Measurements from ENCODE around the gene ARX.

- TF ChIP-seq PPARA (CRISPR knock-in tag; IDR thresholded peaks at IDR 0.05; ENCODE audit: borderline replicate concordance): no peak
- no peak for TF ChIP-seq ZNF70 (CRISPR knock-in tag; IDR thresholded peaks at IDR 0.05)
- no peak for TF ChIP-seq PATZ1 (CRISPR knock-in tag; IDR thresholded peaks at IDR 0.05; ENCODE audit: borderline replicate concordance)
- TF ChIP-seq TSHZ2 (CRISPR knock-in tag; IDR thresholded peaks at IDR 0.05): no peak
- no peak for TF ChIP-seq CREB5 (CRISPR knock-in tag; IDR thresholded peaks at IDR 0.05; ENCODE audit: low read depth)
- TF ChIP-seq GLIS3 (CRISPR knock-in tag; IDR thresholded peaks at IDR 0.05): no peak
- TF ChIP-seq BACH2 (CRISPR knock-in tag; IDR thresholded peaks at IDR 0.05; ENCODE audit: borderline replicate concordance): no peak
- TF ChIP-seq POU6F1 (CRISPR knock-in tag; IDR thresholded peaks at IDR 0.05; ENCODE audit: borderline replicate concordance, low read depth): no peak
- TF ChIP-seq ZNF565 (CRISPR knock-in tag; conservative IDR thresholded peaks at IDR 0.05; ENCODE audit: low read depth): no peak
- no peak for TF ChIP-seq ARNTL (CRISPR knock-in tag; IDR thresholded peaks at IDR 0.05; ENCODE audit: borderline replicate concordance, low read depth)
- TF ChIP-seq RARB (CRISPR knock-in tag; IDR thresholded peaks at IDR 0.05): no peak
Observed at GRCh38 chrX:25059273-25059672, 43.5 kb upstream of the ARX start.
